ENCODE results near the gene FAM167B. TPM values are rescaled to one million over a fixed set of nuclear protein-coding genes. Genes with fewer than 3 reads are reported as not detected.

Gene FAM167B
- total RNA-seq, 1 donor from 2014 or later = 7.9 TPM

DNA sequence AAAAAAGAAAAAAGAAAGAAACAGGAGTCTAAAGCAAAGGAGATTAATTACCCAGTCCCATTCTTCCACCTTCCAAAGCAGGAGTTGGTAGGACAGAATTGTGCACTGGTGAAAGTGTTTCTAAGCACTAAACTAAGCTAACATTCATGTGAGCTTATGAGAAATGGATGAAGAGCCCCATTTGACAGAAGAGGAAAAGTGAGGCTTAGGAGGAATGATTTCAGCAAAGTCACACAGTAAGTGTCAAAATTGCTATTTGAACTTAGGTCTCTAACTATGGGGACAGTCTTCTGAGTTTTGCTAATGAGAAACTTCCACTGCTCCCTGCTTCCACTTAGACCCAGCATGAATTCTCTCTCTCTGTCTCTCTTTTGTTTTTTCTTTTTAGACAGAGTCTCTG, 22.7 kb downstream of the FAM167B start:
- H3K4me3 ChIP-seq = no peak overlapping the region
- no peaks in the 10 kb centered on the region for H3K9me3 ChIP-seq (replicated peaks)
- peaks cover 34% of the 10 kb centered on the region for H3K27me3 ChIP-seq (ENCODE audit: low read depth)
- H3K36me3 ChIP-seq = no peaks in the 10 kb centered on the region
- peaks cover 3% of the 10 kb centered on the region for H3K4me1 ChIP-seq
- intact Hi-C loops (cut with micrococcal nuclease) = no loop called here
- TF ChIP-seq, protein P1, sequence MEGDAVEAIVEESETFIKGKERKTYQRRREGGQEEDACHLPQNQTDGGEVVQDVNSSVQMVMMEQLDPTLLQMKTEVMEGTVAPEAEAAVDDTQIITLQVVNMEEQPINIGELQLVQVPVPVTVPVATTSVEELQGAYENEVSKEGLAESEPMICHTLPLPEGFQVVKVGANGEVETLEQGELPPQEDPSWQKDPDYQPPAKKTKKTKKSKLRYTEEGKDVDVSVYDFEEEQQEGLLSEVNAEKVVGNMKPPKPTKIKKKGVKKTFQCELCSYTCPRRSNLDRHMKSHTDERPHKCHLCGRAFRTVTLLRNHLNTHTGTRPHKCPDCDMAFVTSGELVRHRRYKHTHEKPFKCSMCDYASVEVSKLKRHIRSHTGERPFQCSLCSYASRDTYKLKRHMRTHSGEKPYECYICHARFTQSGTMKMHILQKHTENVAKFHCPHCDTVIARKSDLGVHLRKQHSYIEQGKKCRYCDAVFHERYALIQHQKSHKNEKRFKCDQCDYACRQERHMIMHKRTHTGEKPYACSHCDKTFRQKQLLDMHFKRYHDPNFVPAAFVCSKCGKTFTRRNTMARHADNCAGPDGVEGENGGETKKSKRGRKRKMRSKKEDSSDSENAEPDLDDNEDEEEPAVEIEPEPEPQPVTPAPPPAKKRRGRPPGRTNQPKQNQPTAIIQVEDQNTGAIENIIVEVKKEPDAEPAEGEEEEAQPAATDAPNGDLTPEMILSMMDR (IDR thresholded peaks at IDR 0.05; ENCODE audit: borderline replicate concordance) = no peak
- DNase-seq = no peak
- H3K27ac ChIP-seq (replicated peaks) = no peak overlapping the region

DNA sequence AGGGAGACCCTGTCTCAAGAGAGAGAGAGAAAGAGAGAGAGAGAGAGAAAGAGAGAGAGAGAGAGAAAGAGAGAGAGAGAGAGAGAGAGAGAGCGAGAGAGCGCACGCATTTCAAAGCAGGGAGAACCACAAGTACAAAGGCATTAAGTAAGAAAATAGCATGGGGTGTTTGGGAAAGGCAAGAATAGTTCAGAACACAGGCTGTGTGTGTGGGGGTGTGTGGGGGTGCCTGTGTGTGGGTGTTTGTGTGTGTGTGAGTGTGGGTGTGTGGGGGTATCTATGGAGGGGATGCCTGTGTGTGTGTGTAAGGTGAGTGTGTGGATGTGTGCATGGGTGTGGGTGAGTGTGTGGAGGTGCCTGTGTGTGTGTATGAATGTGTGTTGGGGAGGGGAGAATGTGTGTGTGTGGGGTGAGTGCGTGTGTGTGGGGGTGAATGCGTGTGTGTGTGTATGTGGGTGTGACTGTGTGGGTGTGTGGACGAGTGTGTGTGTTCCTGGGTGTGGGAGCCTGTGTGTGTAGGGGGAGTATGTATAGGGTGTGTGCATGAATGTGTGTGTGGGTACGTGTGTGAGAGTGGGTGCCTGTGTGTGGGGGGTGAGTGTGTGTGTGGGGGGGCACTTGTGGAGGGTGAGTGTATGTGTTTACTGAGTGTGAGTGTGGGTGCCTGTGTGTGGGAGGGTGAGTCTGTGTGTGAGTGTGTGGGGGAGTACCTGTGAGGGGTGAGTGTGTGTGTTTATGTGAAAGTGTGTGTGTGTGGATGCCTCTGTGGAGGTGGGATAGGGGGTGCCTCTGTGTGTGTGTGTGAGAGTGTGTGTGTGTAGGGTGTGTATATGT, 25.8 kb downstream of the FAM167B start:
- H3K4me1 ChIP-seq = peaks cover 4% of the 10 kb centered on the region
- peaks cover 64% of the 10 kb centered on the region for H3K27me3 ChIP-seq (ENCODE audit: low read depth)
- no peak overlapping the region for H3K27ac ChIP-seq (replicated peaks)
- H3K4me3 ChIP-seq = no peak overlapping the region
- intact Hi-C loops (cut with micrococcal nuclease) = no loop called here
- no peaks in the 10 kb centered on the region for H3K36me3 ChIP-seq
- DNase-seq = no peak
- TF ChIP-seq, protein P1 (IDR thresholded peaks at IDR 0.05; ENCODE audit: borderline replicate concordance) = no peak
- H3K9me3 ChIP-seq (replicated peaks) = no peaks in the 10 kb centered on the region

DNA sequence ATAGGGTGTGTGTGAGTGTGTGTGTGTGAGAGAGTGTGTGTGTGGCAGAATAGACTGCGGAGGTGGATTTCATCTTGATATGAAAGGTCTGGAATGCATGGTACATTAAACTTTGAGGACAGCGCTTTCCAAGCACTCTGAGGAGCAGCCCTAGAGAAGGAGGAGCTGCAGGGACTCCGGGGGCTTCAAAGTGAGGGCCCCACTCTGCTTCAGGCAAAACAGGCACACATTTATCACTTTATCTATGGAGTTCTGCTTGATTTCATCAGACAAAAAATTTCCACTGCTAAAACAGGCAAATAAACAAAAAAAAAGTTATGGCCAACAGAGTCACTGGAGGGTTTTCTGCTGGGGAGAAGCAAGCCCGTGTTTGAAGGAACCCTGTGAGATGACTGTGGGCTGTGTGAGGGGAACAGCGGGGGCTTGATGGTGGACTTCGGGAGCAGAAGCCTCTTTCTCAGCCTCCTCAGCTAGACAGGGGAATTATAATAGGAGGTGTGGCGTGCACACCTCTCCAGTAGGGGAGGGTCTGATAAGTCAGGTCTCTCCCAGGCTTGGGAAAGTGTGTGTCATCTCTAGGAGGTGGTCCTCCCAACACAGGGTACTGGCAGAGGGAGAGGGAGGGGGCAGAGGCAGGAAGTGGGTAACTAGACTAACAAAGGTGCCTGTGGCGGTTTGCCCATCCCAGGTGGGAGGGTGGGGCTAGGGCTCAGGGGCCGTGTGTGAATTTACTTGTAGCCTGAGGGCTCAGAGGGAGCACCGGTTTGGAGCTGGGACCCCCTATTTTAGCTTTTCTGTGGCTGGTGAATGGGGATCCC, 26.6 kb downstream of the FAM167B start:
- intact Hi-C loops (cut with micrococcal nuclease) = no loop called here
- H3K27me3 ChIP-seq (ENCODE audit: low read depth) = peaks cover 66% of the 10 kb centered on the region

DNA sequence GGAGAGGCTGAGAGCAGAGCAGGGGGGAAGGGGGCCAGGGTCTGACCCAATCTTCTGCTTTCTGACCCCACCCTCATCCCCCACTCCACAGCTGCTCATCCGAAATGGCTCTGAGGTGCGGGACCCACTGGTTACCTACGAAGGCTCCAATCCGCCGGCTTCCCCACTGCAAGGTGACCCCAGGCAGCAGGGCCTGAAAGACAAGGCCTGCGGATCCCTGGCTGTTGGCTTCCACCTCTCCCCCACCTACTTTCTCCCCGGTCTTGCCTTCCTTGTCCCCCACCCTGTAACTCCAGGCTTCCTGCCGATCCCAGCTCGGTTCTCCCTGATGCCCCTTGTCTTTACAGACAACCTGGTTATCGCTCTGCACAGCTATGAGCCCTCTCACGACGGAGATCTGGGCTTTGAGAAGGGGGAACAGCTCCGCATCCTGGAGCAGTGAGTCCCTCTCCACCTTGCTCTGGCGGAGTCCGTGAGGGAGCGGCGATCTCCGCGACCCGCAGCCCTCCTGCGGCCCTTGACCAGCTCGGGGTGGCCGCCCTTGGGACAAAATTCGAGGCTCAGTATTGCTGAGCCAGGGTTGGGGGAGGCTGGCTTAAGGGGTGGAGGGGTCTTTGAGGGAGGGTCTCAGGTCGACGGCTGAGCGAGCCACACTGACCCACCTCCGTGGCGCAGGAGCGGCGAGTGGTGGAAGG, 27.8 kb downstream of the FAM167B start:
- DNase-seq = no peak
- peaks cover 66% of the 10 kb centered on the region for H3K27me3 ChIP-seq (ENCODE audit: low read depth)
- TF ChIP-seq, protein P1 (IDR thresholded peaks at IDR 0.05; ENCODE audit: borderline replicate concordance) = no peak
- no peak overlapping the region for H3K4me3 ChIP-seq
- no peaks in the 10 kb centered on the region for H3K9me3 ChIP-seq (replicated peaks)
- H3K4me1 ChIP-seq = peaks cover 4% of the 10 kb centered on the region
- intact Hi-C loops (cut with micrococcal nuclease) = no loop called here
- no peak overlapping the region for H3K27ac ChIP-seq (replicated peaks)
- H3K36me3 ChIP-seq = no peaks in the 10 kb centered on the region

More for the DNA sequence above, 26.6 kb downstream of the FAM167B start:
- TF ChIP-seq, protein P1 (IDR thresholded peaks at IDR 0.05; ENCODE audit: borderline replicate concordance) = no peak
- Histone ChIP-seq H3K27ac (replicated peaks) (no peak overlapping the region), H3K4me1 (peaks cover 4% of the 10 kb centered on the region), H3K9me3 (replicated peaks) (no peaks in the 10 kb centered on the region), H3K36me3 (no peaks in the 10 kb centered on the region), H3K4me3 (no peak overlapping the region)
- DNase-seq = no peak

DNA sequence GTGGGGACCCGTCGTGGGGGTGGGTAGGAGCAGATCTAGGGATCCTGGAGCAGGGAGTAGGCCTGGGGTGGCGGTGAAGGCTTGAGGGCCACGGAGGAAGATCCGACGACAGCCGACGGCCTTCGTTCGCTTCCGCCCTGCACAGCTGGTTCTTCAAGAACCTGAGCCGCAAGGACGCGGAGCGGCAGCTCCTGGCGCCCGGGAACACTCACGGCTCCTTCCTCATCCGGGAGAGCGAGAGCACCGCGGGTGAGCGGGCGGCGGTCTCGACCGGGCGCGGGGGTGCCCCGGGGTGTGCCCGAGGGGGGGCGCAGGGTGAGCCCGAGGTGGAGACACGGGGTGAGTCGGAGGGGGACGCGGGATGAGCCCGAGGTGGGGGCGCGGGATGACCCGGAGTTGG, 28.4 kb downstream of the FAM167B start:
- Histone ChIP-seq H3K4me1 (peaks cover 4% of the 10 kb centered on the region), H3K36me3 (no peaks in the 10 kb centered on the region), H3K27me3 (ENCODE audit: low read depth) (peaks cover 66% of the 10 kb centered on the region), H3K9me3 (replicated peaks) (no peaks in the 10 kb centered on the region), H3K27ac (replicated peaks) (no peak overlapping the region), H3K4me3 (peak overlapping the region; percentile 37)
- TF ChIP-seq, protein P1 (IDR thresholded peaks at IDR 0.05; ENCODE audit: borderline replicate concordance) = no peak
- intact Hi-C loops (cut with micrococcal nuclease) = no loop called here
- no peak for DNase-seq

Data from left ventricle myocardium inferior (tissue), 1 donor.